GM21381 (cell line): ENCODE data around the gene FYTTD1.
"Not testable (repeated sequence)": the region's sequence is repeated elsewhere in the genome, so short reads cannot be mapped to it uniquely, and the experiment has no call there.

Source experiments
- ATAC-seq: cut with Tn5 transposase; IDR thresholded peaks from one replicate; pipeline ENCODE4 v1.9.1; 2021; ENCODE audit warnings: mild to moderate bottlenecking, moderate library complexity; ENCODE audit not compliant: unreplicated experiment

The FYTTD1 gene

GRCh38 chr3:197749601-197750395, at the start of gene FYTTD1:
FYTTD1 (plus strand) TSS chr3:197749883; CDS start chr3:197749972, 89 bp downstream.
- peak; percentile 78 for ATAC-seq

- no peak for ATAC-seq
Measured at GRCh38 chr3:197700095-197700494, 49.6 kb upstream of the FYTTD1 start.

GRCh38 chr3:197701841-197702240, 47.8 kb upstream of the FYTTD1 start:
- ATAC-seq: no peak

- no peak for ATAC-seq
Measured at GRCh38 chr3:197706658-197707057, 43.0 kb upstream of the FYTTD1 start.

GRCh38 chr3:197709135-197709534, 40.5 kb upstream of the FYTTD1 start:
- ATAC-seq: no peak

GRCh38 chr3:197710965-197711364, 38.7 kb upstream of the FYTTD1 start:
- ATAC-seq: not testable (repeated sequence)

- peak; percentile 86 for ATAC-seq
Measured at GRCh38 chr3:197711973-197712707, 37.5 kb upstream of the FYTTD1 start.

GRCh38 chr3:197713477-197713822, 36.2 kb upstream of the FYTTD1 start:
- ATAC-seq: no peak

GRCh38 chr3:197714251-197714650, 35.4 kb upstream of the FYTTD1 start:
- no peak for ATAC-seq

GRCh38 chr3:197718891-197719290, 30.8 kb upstream of the FYTTD1 start:
- ATAC-seq: no peak

GRCh38 chr3:197720694-197721093, 29.0 kb upstream of the FYTTD1 start:
- ATAC-seq: no peak

GRCh38 chr3:197722734-197723133, 26.9 kb upstream of the FYTTD1 start:
- no peak for ATAC-seq

- ATAC-seq: not testable (repeated sequence)
Measured at GRCh38 chr3:197727878-197728277, 21.8 kb upstream of the FYTTD1 start.

GRCh38 chr3:197728487-197728886, 21.2 kb upstream of the FYTTD1 start:
- no peak for ATAC-seq

GRCh38 chr3:197730200-197730599, 19.5 kb upstream of the FYTTD1 start:
- ATAC-seq: no peak

GRCh38 chr3:197730770-197731169, 18.9 kb upstream of the FYTTD1 start:
- ATAC-seq: not testable (repeated sequence)

GRCh38 chr3:197731483-197731882, 18.2 kb upstream of the FYTTD1 start:
- not testable (repeated sequence) for ATAC-seq

GRCh38 chr3:197733042-197733441, 16.6 kb upstream of the FYTTD1 start:
- ATAC-seq: no peak

- ATAC-seq: peak; percentile 41
Measured at GRCh38 chr3:197734667-197735318, 14.9 kb upstream of the FYTTD1 start.

GRCh38 chr3:197736010-197736490, 13.6 kb upstream of the FYTTD1 start:
- ATAC-seq: no peak

- ATAC-seq: peak; percentile 76
Measured at GRCh38 chr3:197736491-197737318, 13.0 kb upstream of the FYTTD1 start, which contains the start of gene RUBCN. RUBCN (minus strand) TSS chr3:197736904; CDS start chr3:197736719, 185 bp downstream.
